ENCODE data around the gene JAZF1.
A peak's percentile ranks its signal among the peaks of the same experiment; 100 is the strongest.

JAZF1 gene

DNA sequence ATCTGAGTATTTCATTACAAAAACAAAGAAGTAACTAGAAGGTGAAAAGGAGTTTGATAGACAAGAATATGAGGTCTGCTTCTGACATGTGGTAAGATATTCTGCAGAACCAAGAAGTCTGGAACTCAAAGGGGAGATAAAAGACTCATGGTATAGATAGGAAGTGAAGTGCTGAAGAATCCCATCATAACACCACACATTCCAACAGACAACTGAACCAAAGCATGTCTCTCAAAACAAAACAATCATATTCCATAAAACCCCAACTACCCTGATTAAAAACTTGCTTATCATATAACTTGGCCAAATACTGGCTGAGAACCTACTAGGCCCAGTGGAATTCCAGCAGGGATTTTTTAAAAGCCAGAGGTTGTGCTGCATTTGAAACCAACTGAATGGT, 178.7 kb downstream of the JAZF1 start:
- DNase-seq = no peak

DNA sequence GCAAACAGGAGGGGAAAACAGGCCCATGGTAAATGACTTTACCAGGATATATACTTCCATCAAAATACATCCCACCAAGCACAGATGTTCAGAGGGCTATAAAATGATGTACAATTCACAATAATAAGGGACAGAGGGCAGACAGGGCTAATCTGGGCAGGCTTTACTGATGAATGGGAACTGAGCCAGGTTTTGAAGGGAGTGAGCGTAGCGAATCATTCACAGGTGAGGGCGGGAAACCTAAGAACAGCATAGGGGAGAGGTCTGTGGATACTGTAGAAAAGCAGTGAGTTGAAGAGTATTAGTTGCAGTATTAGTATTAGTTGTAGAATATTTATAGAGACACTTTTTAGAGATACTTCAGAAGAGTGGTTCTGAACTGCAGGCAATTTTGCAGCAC, 180.8 kb downstream of the JAZF1 start:
- peak; percentile 71 for DNase-seq

DNA sequence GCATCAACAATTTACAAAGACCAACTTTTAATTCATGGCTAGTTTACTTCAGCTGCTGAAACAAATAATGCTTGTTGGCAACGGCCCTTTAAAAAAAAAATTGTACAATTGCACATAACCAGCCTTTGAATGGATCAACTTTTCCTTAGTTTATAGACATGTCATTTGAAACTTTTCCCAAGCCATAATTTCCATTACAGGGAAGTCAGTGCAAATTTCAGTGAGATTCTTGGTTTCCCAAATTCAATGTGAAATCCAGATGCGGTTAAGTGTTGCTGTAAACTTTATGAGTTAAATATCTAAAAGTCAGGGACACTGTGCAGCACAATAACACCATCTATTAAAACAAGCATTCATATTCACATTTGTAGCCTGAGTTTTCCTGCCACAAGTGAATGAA, 182.2 kb downstream of the JAZF1 start:
- DNase-seq = no peak

DNA sequence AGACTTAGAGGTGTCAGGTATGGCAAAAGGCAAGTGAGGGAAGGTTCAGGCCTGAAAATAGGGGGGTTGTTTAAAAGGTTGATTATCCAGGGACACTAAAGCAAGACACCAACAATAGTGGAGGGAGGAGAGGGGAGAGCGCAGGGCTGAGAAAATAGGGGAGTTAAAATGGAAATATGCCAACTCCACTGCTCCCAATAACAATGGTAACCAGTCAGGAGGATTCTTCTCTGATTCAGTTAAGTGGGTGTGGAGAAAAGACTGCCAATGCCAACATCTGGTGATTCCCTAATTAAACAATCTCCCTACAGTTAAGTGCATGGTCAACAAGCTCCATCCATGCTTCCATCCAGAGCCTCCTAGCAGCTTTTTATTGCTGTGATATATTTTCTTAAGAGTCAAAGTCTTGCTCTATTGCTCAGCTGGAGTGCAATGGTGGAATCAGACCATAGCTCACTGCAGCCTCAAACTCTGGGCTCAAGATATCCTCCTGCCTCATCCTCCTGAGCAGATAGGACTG, 183.3 kb downstream of the JAZF1 start:
- peak; percentile 88 for DNase-seq

DNA sequence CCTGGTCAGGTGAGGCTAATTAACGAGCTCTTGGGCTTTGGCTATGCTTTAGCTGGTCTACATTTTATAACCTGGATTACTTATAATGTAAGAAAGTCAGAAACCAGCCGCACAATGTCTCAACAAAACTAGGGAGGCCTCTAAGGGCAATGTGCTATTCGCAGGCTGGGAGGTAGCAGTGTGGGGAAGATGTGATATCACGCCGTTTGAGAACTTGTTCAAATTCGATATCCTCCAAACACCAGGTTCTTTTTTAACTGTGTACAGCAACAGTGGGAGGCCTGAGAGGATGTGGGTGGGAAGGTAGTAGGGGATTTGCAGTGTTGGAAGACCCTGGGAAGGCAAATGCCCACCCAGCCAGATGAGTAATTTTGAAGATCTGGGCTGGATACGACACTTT, 184.5 kb downstream of the JAZF1 start:
- no peak for DNase-seq

DNA sequence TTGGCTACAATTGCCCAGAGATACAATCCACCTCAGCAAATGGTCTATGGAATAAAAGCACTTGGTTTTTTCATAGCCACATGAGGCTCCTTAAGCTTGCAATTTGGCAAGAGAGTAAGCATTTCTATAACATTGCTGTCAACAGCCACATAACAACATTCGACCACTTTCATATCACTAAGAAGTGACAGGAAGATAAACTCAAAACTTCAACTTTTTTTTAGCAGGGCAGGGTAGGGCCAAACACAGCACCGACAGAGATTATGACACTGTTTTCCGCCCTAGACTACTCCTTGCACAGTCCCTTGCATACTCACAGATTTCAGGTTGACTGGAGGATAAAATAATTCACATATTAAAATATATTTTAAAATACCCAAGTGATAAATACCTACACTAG, 185.4 kb downstream of the JAZF1 start:
- no peak for DNase-seq

DNA sequence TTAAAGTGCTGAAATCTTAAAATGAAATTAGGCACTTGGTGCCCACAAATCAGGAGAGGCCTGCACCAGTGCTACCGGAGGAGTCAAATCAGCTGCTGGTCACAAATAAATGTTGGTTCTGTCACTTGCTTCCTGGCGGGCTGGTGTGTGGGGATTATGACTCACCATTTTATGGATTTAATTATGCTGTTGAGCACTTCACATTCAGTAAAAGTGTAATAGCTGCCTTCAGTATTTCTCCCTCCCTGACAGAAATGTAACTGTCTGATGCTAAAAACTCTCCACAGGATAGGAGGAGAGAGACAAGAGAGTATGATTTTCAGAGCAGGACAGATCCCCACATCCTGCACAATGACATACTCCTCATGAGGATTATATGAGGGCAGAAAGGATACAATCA, 186.0 kb downstream of the JAZF1 start:
- DNase-seq = peak; percentile 52

DNA sequence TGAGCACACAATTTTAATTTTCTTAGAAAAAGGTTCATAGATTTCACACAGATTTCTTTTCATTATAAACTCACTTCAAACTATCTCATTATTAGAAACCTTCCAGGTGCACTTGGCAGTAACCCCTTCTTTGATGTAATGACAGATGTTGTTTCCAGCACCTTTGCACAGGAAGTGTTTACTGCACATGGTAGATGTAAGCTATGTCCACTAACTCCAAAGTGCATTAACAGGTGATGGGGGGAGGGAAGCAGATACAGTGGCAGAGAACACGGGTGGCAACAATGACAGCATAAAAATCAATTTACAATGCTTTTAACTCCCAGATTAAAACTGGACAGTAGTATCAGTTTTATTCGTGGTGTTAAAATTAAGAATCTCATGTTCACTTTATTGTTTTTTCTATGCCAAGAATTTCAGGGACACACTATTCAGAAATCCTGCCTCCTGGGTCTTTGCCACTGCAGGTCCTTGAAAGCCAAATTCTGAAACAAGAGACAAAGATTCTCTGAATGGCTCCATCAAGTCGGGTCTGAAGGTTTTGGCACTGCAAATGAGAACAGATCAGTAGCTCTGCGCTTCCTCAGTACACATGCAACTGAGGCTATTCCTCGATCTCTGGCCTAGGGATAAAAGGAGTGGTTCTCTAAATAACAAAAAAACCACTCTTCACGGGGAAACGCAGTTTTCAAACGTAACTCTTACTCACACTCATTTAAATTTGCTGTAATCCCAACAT, 187.7 kb downstream of the JAZF1 start:
- DNase-seq = no peak

DNA sequence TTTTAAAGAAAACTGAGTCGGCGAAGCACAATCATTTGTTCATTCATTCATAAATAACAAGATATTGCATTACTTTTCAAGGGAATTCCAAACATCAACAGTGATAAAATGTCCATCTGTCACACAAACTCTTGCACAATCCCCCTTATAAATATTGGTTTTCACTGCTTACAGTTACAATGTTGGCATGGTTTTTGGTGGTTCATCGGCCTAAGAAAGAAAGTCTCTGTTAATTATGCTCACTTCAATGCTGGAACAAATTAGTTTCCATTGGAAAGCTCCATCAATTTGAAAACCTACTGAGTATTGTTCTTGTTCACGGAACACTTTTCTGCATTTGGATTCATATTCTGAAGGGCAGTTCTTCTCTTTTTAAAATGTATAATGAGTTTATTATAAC, 188.5 kb downstream of the JAZF1 start:
- DNase-seq = no peak

DNA sequence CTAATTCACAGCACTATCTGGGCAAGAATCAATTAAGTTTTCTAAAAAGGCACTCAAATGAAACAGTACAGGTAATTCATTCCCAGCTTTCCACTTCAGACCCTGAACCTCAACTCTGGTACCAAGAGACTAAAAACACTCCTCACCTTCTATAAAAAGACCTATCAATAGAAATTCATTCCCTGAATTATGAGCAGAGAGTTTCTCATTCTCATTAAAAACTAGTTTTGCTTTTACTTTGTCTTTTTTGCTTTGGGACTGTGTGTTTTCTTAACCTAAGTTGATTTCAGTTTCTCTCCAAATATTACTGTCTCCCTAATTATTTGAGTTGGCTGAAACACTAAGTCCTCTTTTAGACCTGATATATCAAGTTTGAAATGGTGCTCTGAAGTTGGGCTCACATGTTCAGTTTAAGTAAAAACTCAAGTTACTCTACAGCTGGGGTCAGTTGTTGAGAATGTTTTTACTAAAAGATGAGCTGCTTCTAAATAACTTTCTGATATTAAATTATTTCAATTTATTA, 189.5 kb downstream of the JAZF1 start:
- no peak for DNase-seq

DNA sequence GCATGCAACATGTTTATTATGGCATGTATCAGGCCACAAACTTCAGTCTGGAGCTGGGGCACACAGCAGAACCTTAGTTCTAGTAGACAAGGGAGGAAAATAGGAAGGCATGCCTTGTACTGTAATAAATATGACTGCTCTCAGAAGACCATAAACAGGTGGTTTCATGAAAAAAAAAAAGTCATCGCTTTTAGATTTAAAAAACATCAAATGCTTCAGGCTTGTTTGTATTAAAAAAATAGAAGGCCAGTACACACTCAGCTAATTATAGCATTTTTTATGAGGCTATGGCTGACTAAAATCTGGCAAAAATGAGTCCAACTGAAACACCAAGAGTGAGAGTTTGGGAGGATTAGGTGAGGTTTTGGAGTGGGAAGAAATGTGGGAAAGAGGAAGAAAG, 204.1 kb downstream of the JAZF1 start:
- DNase-seq = no peak

DNA sequence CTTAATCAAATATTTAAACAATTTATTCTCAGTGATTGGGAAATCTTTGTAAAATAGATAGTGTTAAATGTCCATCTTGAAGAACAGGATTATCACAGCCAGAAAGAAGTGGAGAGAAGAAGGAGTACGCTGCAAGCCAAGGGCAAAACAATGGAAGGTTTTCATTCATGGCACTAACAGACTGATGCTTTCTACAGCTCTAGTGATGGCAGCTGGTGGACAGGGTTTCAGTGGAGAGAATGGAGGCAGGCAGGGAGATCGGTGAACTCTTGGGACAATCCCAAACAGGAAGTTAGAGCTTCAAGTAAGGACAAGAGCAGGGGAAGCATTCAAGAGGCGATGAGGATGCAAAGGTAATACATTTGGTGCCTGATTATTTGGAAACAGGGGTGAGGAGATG, 207.0 kb downstream of the JAZF1 start:
- no peak for DNase-seq

DNA sequence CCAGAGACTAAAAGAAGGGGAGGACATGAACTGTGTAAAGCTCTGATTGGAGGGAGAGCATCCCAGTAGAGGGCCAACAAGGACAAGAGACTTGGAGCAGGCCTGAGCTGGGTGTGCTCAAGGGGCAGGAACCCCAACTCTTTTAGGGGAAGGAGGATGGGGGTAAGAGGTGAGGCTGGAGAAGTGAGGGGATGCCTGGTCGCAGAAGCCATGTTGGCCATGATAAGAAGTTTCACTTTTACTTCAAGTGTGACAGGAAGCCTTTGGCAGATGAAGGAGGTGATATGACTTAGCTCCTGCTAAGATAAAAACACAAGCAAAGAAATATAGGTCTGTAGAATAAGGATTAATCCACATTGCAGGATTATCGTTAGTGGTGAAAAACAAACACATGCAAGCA, 208.3 kb downstream of the JAZF1 start:
- no peak for DNase-seq

DNA sequence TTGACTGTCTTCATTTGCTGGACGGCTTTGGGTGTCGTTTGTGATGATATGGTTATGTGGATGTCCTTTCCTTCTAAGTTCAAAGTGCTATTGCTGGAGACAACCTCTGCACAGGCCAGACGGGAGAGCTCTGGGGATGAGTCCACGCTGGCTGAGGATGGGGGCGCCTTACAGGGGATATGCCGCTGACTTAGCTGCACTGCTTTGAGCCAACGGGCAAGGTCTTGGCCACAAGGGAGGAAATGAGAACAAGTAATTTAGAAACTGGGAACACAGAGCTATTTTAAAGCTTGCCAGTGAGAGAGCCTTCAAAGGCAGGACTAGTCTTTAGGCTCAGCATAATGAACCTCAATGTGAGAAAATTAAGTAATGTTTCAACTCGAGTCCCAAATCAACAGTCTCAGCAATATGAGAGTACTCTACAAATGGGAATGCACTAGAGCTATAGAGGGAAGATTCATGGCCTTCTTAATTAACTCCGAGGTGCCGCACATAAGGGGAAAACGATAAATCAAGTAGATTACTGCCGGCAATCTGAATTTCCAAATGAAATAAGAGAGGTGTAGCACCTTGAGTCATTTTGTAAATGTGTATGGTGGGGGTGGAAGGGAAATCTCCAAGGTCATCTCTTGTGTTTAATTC, 209.3 kb downstream of the JAZF1 start:
- DNase-seq = no peak

DNA sequence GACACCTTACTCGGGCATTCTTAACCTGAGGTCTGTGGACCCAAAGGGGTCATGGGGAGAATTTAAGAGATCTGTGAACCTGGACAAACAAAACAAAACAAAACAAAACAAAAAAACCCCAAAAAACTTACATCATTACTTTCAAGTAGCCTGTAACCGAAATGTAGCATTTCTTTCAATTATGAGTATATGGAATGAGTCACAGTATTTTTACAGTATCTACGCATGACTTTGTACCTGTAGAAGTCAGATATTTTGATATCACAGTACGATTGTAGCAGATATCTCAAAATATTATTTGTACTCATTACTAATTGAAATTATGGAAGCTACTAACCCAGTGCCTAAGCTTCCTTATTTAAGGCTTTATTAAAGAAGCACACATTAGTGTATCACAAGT, 210.2 kb downstream of the JAZF1 start:
- DNase-seq = no peak

DNA sequence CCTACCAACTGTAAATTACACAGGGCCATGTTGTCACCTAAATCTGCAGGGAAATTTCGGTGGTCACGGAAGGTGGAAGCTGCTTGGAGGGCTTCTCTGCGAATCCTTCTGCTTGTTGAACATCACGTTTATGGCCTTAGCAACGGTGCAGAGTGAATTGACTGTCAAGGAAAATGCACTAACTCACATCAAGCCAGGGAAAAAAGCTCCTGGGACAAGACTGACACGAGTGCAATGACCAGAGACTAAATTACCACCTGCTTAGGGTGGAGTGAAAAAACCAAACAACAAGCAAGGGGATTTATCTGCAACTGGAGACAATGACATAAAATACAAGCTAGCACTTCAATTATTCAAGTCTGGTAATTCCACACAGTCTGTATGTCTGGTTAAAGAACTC, 211.2 kb downstream of the JAZF1 start:
- DNase-seq = no peak

DNA sequence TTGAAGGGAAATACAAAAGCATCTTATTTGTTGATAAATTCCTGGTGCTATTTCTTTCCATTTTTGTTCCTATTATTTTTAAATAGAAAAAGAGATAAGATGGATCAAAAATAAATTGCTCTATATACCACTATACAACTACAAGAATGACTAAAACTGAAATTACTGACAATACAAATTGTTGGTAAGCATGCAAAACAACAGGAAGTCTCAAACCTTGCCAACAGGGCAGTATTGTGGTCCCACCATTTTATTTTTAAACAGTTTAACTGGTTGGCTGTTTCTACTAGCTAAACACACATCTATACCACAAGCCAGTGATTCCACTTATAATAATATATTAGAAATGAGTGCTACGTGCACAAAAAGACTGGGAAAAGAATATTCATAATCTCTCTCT, 213.0 kb downstream of the JAZF1 start:
- no peak for DNase-seq

DNA sequence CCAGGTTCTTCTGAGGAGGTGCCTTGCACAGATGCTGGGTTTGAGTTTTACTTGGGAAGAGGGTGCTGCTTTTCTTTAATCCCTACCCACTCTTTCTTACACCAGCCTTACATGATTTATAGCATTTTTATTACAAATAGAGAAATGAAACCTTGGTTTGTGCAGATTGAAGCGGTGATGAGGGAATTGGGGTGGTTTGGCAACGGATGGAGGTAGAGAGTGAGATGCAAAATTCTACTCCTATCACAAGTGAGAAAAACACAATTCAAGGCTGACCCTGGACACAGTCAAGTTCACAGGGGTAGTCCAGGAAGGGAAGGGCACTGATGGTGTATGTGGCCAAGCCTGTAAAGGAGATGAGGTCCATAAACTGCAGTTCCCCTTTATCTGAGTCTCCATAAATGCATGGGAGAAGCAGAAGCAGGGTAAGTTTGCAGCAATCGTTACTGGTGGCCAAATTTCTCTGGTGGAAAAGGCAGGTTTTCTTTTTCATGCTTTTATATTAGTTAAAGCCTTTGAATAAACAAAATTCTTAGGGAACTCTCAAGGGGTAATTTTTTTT, 214.3 kb downstream of the JAZF1 start:
- no peak for DNase-seq

DNA sequence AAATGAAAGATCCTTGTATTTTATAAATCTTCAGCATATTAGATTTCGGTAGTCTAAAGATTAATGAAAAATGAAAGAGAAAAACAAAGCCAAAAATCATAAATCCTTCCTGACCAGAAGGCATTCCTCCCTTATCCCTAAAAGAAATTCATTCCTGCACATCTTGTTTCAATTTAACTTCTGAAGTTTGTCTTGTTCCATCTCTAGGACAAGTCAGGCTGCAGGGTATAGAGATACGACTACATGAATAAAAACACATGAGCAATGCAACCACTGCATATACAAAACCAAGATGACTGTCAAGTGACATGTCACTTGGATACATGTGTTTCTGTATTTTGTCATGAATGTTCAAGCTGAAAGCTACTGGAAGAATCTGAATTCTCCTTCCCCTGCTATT, 214.9 kb downstream of the JAZF1 start:
- DNase-seq = no peak

DNA sequence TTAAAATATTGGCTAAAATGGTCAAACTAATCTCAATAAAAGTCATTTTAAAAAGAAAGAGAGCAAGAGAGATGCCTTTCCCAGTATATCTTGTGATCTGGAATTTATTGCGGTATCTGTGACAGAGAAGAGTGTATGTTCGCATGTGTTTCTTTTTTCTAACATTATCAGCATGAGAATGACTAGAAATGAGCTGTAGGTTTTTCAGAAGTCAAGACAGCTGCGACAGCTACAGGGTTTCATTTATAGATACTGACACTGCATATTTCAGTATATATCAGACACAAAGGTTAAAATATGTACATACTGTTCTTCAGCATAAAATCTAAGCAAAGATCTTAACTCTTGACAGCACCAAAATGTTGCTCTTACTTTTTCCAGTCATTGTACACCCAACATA, 215.8 kb downstream of the JAZF1 start:
- DNase-seq = no peak

DNA sequence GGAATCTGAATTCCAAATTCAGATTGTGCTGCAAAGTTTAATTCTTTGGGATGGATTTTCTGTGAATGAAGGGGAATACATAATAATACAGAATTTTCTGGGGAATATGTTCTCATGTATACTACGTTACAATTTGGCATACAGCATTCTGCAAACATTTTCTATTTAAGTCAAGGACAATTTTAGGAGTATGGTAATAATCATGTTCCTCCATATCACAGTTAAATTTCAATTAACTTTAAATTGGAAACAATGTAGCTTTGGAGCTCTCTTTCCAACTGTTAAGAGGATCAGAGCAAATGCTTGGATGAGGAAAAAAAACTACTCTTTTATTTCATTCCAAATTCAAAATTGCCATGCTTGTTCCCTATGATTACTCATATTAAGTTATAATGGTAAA, 217.5 kb downstream of the JAZF1 start:
- DNase-seq = no peak

DNA sequence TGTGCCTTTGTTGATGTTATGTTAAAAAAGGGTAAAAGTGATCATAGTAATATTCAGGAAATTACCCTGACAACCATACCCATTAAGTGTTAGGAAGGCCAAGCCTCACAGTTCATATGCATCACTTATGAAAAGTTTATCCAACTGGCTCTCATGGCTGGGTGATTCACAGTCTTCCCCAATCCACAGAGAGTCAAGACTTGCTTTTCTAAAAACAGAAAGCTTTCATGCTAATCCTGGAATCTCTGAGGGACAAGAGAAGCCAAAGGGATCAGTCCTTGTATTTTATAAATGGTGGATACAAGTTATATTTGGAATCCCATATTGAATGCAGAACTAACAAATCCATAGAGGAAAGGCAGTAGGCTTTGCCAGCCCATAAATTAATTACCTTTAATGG, 218.3 kb downstream of the JAZF1 start:
- DNase-seq = no peak

DNA sequence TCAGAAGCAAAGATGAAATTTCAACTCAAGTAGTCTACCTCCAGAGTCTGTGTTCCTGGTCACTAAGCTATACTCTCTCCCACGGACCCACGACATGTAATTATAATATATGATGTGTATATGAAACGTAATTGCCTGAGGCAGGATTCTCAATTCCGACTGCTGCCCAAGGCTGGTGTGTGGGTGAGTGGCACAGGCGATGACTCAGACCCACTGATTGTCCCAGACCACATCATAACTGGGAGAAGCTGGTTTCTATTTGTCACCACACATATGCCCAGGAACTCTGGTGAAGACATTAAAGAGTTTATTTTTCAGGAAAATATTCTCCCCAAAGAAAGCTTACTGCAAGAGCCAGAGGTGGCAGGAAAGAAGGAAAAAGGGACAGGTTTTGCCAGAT, 219.3 kb downstream of the JAZF1 start:
- DNase-seq = no peak

DNA sequence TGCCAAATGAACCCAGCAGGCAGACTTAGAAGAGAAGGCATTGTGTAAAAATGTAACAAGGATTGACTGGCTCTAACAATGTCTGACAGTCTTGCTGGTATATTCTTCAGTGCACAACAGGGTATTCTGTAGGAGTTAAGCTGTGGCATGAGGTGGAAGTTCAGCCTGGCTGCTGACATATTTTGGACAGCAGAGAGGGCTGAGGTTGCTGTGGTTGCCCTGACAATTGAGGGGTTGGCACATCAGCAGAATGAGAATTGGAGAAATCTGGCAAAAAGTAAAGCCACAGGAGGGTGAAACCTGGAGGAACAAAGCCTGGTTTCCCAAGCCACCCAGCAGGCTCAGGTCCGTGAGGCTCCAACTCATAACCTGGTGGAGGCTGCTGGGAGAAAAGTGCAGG, 220.2 kb downstream of the JAZF1 start:
- DNase-seq = no peak

Measured in NCI-H345 (cell line).